HepG2 (cell line): Measurements from ENCODE around the gene TBC1D14. TPM values are rescaled to one million over a fixed set of nuclear protein-coding genes. Genes with fewer than 3 reads are reported as not detected.

Experiments used
- CCAR2 ChIP-seq: fragments of 200-400 bp; formaldehyde crosslinking; optimal IDR thresholded peaks from 2 replicates; pipeline ENCODE3; 2018; ENCODE audit warnings: low read depth, mild to moderate bottlenecking, low read length, moderate library complexity
- FOXJ3 ChIP-seq: sonication (generic); formaldehyde crosslinking; IDR thresholded peaks from 2 replicates; pipeline ENCODE4 v1.4.0; 2020; ENCODE audit warnings: missing genetic modification reagents, mild to moderate bottlenecking, borderline replicate concordance
- JARID2 ChIP-seq: sonication (generic); formaldehyde crosslinking; IDR thresholded peaks from 2 replicates; pipeline ENCODE4 v1.8.1; 2023; ENCODE audit warnings: missing genetic modification reagents, inconsistent platforms; ENCODE audit not compliant: insufficient replicate concordance
- KLF15 ChIP-seq: sonication (generic); formaldehyde crosslinking; IDR thresholded peaks from 2 replicates; pipeline ENCODE4 v1.8.1; 2023; ENCODE audit warnings: borderline replicate concordance, mild to moderate bottlenecking, inconsistent platforms, missing genetic modification reagents, mixed read lengths
- MIER3 ChIP-seq: IDR thresholded peaks from 2 replicates; pipeline ENCODE4 v1.6.1; 2016; ENCODE audit warnings: missing compliant biosample characterization, borderline replicate concordance
- PCBP1 ChIP-seq: fragments of 200-400 bp; formaldehyde crosslinking; IDR thresholded peaks from 2 replicates; pipeline ENCODE4 v1.6.1; 2017; ENCODE audit warnings: mild to moderate bottlenecking, low read depth, low read length, borderline replicate concordance
- PITX1 ChIP-seq: sonication (generic); formaldehyde crosslinking; IDR thresholded peaks from 2 replicates; pipeline ENCODE4 v1.5.1; 2020; ENCODE audit warnings: mild to moderate bottlenecking, missing genetic modification reagents
- RBFOX2 ChIP-seq: fragments of 200-400 bp; formaldehyde crosslinking; IDR thresholded peaks from 2 replicates; pipeline ENCODE4 v1.6.1; 2017; ENCODE audit warnings: low read depth, mild to moderate bottlenecking, low read length
- ZNF260 ChIP-seq: sonication (generic); formaldehyde crosslinking; IDR thresholded peaks from 2 replicates; pipeline ENCODE4 v1.4.0; 2020; ENCODE audit warnings: missing genetic modification reagents, low read depth, mild to moderate bottlenecking, borderline replicate concordance
- ZNF33B ChIP-seq: sonication (generic); formaldehyde crosslinking; IDR thresholded peaks from 2 replicates; pipeline ENCODE4 v1.5.1; 2020; ENCODE audit warnings: mild to moderate bottlenecking, missing genetic modification reagents
- ZNF670 ChIP-seq: sonication (generic); formaldehyde crosslinking; IDR thresholded peaks from 2 replicates; pipeline ENCODE4 v1.8.0; 2022; ENCODE audit warnings: mild to moderate bottlenecking, missing genetic modification reagents, borderline replicate concordance
- polyA plus RNA-seq, 8 experiments: library from polyadenylated mRNA; depleted of rRNA in 3 of 8; stranded (reverse) in 7 of 8; unstranded in 1 of 8; fragments of >200 nt; fragmentation: Illumina TruSeq in 4 of 8; extraction: Trizol in 4 of 8; gene quantifications; 2 replicates each; pipeline versions ENCODE4 v1.2.1 to v1.2.3, GENCODE V29; 2011 to 2016; ENCODE audit warnings: low read depth in 4 of 8, missing spikeins in 1 of 8, mixed read lengths in 1 of 8; ENCODE audit not compliant: insufficient read depth in 1 of 8
- total RNA-seq, 5 experiments: library from RNA; depleted of rRNA; stranded (reverse); fragments of >200 nt; fragmentation: Illumina TruSeq; extraction: Trizol; gene quantifications; 2 replicates each; pipeline ENCODE4 v1.2.3, GENCODE V29; 2016; ENCODE audit warnings: low read depth in 1 of 5
- TF ChIP-seq, protein P1 (sequence below), 2 experiments: fragments of 450-650 bp in 1 of 2; sonication (generic) in 1 of 2; formaldehyde crosslinking in 1 of 2; IDR thresholded peaks; 2 replicates each; pipeline versions ENCODE4 v1.6.1 to v1.8.0; 2016 to 2022; ENCODE audit warnings: antibody characterized with exemption in 1 of 2, mild to moderate bottlenecking in 1 of 2, missing genetic modification reagents in 1 of 2
- TF ChIP-seq, protein P2 (sequence below): sonication (generic); formaldehyde crosslinking; IDR thresholded peaks from 2 replicates; pipeline ENCODE4 v1.4.0; 2020; ENCODE audit warnings: missing genetic modification reagents
- TF ChIP-seq, protein P3 (sequence below): sonication (generic); formaldehyde crosslinking; IDR thresholded peaks from 2 replicates; pipeline ENCODE4 v1.4.0; 2020; ENCODE audit warnings: mild to moderate bottlenecking, missing genetic modification reagents

TBC1D14 gene
- total and polyA plus RNA-seq, 2 of the 13 experiments (the other 11 are each of a cell fraction or from before 2014, with no cell fraction given) = 29.5 to 46.5 TPM

DNA sequence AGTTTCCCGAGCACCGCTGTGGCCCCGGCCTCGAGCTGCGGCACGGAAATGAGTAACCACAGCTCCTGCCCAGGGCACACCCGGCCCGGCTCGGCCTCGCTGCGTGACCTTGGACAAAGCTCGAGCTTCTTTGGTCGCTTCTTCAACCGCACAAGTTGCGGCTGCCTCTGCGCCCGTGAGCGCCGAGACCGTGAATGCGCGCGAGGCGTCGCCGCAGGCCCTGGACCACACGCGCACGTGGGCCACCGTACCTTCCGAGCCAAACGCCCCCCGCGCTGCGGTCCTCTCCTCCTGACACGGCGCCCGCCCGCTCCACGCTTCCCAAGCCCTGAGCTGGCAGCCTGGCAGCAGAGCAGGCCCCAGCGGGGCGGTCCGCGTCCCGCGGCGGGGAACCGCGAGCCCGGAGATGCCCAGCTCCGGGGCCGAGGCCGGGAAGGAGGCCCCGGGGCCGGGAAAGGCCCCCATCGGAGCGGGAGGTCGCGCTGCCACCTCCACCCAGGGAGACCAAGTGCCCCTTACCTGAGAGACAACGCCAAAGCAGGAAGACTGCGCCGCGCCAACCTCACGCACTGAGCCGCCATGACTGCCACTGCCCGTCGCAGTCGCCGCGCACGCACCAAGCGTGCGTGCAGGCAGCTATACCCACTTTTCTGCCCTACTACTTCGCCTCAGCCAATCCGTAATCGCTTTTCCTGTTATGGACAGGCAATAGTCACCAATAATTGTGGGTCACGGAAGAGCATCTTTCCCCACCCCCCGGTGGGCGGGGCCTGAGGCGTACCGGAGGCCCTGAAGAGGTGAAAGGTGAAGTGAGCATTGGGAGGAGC, 158.0 kb downstream of the TBC1D14 start, which contains the start of gene GRPEL1 (continued):
- TF ChIP-seq, protein P1, sequence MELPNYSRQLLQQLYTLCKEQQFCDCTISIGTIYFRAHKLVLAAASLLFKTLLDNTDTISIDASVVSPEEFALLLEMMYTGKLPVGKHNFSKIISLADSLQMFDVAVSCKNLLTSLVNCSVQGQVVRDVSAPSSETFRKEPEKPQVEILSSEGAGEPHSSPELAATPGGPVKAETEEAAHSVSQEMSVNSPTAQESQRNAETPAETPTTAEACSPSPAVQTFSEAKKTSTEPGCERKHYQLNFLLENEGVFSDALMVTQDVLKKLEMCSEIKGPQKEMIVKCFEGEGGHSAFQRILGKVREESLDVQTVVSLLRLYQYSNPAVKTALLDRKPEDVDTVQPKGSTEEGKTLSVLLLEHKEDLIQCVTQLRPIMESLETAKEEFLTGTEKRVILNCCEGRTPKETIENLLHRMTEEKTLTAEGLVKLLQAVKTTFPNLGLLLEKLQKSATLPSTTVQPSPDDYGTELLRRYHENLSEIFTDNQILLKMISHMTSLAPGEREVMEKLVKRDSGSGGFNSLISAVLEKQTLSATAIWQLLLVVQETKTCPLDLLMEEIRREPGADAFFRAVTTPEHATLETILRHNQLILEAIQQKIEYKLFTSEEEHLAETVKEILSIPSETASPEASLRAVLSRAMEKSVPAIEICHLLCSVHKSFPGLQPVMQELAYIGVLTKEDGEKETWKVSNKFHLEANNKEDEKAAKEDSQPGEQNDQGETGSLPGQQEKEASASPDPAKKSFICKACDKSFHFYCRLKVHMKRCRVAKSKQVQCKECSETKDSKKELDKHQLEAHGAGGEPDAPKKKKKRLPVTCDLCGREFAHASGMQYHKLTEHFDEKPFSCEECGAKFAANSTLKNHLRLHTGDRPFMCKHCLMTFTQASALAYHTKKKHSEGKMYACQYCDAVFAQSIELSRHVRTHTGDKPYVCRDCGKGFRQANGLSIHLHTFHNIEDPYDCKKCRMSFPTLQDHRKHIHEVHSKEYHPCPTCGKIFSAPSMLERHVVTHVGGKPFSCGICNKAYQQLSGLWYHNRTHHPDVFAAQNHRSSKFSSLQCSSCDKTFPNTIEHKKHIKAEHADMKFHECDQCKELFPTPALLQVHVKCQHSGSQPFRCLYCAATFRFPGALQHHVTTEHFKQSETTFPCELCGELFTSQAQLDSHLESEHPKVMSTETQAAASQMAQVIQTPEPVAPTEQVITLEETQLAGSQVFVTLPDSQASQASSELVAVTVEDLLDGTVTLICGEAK (IDR thresholded peaks at IDR 0.05) = no peak
- TF ChIP-seq, protein P1 (CRISPR knock-in tag; IDR thresholded peaks at IDR 0.05) = peak; percentile 89
- TF ChIP-seq JARID2 (no peak), FOXJ3 (CRISPR knock-in tag) (no peak), RBFOX2 (peak; percentile 96), ZNF33B (peak; percentile 41; the same call in 1 of the 2 replicates), ZNF260 (CRISPR knock-in tag) (no peak), KLF15 (CRISPR knock-in tag) (no peak), CCAR2 (no peak), ZNF670 (no peak; the same call in 1 of the 2 replicates), MIER3 (CRISPR knock-in tag) (no peak), PCBP1 (no peak), PITX1 (CRISPR knock-in tag) (no peak)
- TF ChIP-seq, protein P2, sequence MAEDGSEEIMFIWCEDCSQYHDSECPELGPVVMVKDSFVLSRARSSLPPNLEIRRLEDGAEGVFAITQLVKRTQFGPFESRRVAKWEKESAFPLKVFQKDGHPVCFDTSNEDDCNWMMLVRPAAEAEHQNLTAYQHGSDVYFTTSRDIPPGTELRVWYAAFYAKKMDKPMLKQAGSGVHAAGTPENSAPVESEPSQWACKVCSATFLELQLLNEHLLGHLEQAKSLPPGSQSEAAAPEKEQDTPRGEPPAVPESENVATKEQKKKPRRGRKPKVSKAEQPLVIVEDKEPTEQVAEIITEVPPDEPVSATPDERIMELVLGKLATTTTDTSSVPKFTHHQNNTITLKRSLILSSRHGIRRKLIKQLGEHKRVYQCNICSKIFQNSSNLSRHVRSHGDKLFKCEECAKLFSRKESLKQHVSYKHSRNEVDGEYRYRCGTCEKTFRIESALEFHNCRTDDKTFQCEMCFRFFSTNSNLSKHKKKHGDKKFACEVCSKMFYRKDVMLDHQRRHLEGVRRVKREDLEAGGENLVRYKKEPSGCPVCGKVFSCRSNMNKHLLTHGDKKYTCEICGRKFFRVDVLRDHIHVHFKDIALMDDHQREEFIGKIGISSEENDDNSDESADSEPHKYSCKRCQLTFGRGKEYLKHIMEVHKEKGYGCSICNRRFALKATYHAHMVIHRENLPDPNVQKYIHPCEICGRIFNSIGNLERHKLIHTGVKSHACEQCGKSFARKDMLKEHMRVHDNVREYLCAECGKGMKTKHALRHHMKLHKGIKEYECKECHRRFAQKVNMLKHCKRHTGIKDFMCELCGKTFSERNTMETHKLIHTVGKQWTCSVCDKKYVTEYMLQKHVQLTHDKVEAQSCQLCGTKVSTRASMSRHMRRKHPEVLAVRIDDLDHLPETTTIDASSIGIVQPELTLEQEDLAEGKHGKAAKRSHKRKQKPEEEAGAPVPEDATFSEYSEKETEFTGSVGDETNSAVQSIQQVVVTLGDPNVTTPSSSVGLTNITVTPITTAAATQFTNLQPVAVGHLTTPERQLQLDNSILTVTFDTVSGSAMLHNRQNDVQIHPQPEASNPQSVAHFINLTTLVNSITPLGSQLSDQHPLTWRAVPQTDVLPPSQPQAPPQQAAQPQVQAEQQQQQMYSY (CRISPR knock-in tag) = no peak
- TF ChIP-seq, protein P3, sequence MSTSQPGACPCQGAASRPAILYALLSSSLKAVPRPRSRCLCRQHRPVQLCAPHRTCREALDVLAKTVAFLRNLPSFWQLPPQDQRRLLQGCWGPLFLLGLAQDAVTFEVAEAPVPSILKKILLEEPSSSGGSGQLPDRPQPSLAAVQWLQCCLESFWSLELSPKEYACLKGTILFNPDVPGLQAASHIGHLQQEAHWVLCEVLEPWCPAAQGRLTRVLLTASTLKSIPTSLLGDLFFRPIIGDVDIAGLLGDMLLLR (CRISPR knock-in tag) = peak; percentile 79; the same call in 1 of the 2 replicates
